ENCODE results near the gene RBMS3. TPM values are rescaled to one million over a fixed set of nuclear protein-coding genes. Genes with fewer than 3 reads are reported as not detected.

Gene RBMS3
- total RNA-seq, 2 donors from 2014 or later = 2.8 to 9.6 TPM

DNA sequence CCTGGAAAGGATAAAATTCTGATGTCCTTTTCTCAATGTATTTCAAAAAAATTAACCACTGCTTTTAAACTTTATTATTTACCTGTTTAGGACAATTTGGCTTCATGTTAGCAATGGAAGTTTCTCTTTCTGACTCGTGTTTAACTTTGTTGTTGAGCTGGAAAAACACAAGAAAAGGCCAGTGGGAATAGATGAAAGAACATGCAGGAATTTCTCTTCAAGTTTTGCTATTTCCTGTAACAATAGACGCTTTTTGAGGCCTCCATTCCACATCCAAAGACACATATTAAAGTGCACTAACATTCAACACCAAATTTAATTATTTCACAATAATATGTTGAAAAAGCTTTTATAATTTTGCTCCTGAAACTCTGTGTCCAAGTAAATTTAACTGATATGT, 9.7 kb downstream of the RBMS3 start:
- Histone ChIP-seq H3K9ac (ENCODE audit: low read depth in 2 of 2, low read length in 2 of 2) (no peak overlapping the region), H3K36me3 (no peaks in the 10 kb centered on the region), H3K27me3 (no peaks in the 10 kb centered on the region), H3K27ac (no peak overlapping the region), H3K4me3 (no peak overlapping the region), H3K9me3 (no peaks in the 10 kb centered on the region), H3K4me1 (no peaks in the 10 kb centered on the region)
- TF ChIP-seq, protein P1, sequence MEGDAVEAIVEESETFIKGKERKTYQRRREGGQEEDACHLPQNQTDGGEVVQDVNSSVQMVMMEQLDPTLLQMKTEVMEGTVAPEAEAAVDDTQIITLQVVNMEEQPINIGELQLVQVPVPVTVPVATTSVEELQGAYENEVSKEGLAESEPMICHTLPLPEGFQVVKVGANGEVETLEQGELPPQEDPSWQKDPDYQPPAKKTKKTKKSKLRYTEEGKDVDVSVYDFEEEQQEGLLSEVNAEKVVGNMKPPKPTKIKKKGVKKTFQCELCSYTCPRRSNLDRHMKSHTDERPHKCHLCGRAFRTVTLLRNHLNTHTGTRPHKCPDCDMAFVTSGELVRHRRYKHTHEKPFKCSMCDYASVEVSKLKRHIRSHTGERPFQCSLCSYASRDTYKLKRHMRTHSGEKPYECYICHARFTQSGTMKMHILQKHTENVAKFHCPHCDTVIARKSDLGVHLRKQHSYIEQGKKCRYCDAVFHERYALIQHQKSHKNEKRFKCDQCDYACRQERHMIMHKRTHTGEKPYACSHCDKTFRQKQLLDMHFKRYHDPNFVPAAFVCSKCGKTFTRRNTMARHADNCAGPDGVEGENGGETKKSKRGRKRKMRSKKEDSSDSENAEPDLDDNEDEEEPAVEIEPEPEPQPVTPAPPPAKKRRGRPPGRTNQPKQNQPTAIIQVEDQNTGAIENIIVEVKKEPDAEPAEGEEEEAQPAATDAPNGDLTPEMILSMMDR (IDR thresholded peaks at IDR 0.05) = no peak
- DNase-seq = no peak
- intact Hi-C loops (cut with DNase I) = no loop called here

GRCh38 chr3:29291260-29291981, 10.6 kb downstream of the RBMS3 start:
- Histone ChIP-seq H3K4me1 (no peaks in the 10 kb centered on the region), H3K27me3 (no peaks in the 10 kb centered on the region), H3K9me3 (no peaks in the 10 kb centered on the region), H3K27ac (no peak overlapping the region), H3K9ac (ENCODE audit: low read depth in 2 of 2, low read length in 2 of 2) (no peak overlapping the region), H3K36me3 (no peaks in the 10 kb centered on the region), H3K4me3 (no peak overlapping the region)
- no peak for DNase-seq
- intact Hi-C loops (cut with DNase I) = no loop called here
- TF ChIP-seq, protein P1 (IDR thresholded peaks at IDR 0.05) = no peak

DNA sequence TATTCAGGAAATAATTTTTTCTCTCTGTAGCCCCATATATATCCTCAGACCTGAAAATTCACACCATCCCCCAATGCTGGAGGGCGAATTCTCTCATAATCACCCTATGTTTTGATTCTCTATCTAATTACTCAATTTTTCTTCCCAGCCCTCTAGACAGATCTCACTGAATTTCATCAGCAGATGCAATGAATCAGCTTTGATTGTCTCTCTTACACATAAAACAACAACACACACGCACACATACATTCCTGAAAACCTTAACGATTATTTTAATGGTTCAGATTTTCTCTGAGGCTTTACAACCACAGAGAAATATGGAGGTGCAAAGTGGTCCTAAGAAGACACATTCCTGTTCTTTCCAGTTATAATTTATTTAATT, 11.1 kb downstream of the RBMS3 start:
- no peak overlapping the region for H3K27ac ChIP-seq
- intact Hi-C loops (cut with DNase I) = no loop called here

GRCh38 chr3:29293421-29293820, 12.6 kb downstream of the RBMS3 start:
- intact Hi-C loops (cut with DNase I) = no loop called here
- Histone ChIP-seq H3K9me3 (no peaks in the 10 kb centered on the region), H3K36me3 (no peaks in the 10 kb centered on the region), H3K9ac (ENCODE audit: low read depth in 2 of 2, low read length in 2 of 2) (no peak overlapping the region), H3K4me3 (no peak overlapping the region), H3K27ac (no peak overlapping the region), H3K4me1 (no peaks in the 10 kb centered on the region), H3K27me3 (no peaks in the 10 kb centered on the region)
- DNase-seq = no peak
- TF ChIP-seq, protein P1 (IDR thresholded peaks at IDR 0.05) = no peak

More for the DNA sequence above, 11.1 kb downstream of the RBMS3 start:
- no peaks in the 10 kb centered on the region for H3K27me3 ChIP-seq
- H3K4me3 ChIP-seq = no peak overlapping the region
- H3K4me1 ChIP-seq = no peaks in the 10 kb centered on the region
- H3K9me3 ChIP-seq = no peaks in the 10 kb centered on the region
- no peak overlapping the region for H3K9ac ChIP-seq (ENCODE audit: low read depth in 2 of 2, low read length in 2 of 2)
- H3K36me3 ChIP-seq = no peaks in the 10 kb centered on the region
- TF ChIP-seq, protein P1 (IDR thresholded peaks at IDR 0.05) = no peak
- no peak for DNase-seq

DNA sequence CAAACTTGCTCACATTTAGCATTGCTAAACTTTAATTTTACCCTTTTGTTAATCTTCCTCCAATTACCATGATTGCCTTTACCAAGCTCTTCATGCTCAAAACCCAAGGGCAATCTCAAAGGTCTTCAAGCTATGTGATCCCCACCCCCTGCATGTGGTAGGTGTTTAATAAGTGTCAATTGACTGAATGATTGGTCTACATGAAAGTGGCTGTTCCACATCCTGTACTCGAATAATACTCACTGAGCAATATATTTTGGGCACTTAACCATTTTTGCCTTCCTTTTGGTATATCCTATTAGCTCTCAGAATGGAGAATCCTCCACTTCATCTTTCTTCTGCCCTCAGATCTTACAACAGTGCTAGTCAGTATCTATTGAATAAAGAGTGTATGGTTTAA, 17.1 kb downstream of the RBMS3 start:
- Histone ChIP-seq H3K9ac (ENCODE audit: low read depth in 2 of 2, low read length in 2 of 2) (no peak overlapping the region), H3K4me1 (no peaks in the 10 kb centered on the region), H3K4me3 (no peak overlapping the region), H3K27ac (no peak overlapping the region), H3K9me3 (no peaks in the 10 kb centered on the region), H3K27me3 (no peaks in the 10 kb centered on the region), H3K36me3 (no peaks in the 10 kb centered on the region)
- DNase-seq = no peak
- TF ChIP-seq, protein P1 (IDR thresholded peaks at IDR 0.05) = no peak
- intact Hi-C loops (cut with DNase I) = no loop called here

Measured in colonic mucosa (tissue), 4 donors.